Neural cell (in vitro differentiated cells): ENCODE measurements around the gene PC.

ENCODE experiments used
- EP300 ChIP-seq: fragments of 450-650 bp; conservative IDR thresholded peaks from 2 replicates; pipeline ENCODE4 v1.6.1; 2014; ENCODE audit warnings: antibody characterized with exemption, mild to moderate bottlenecking, moderate library complexity; ENCODE audit not compliant: poor library complexity, severe bottlenecking
- EZH2 ChIP-seq: fragments of 200-600, 300-800 bp; shearing (Covaris generic), sonication (generic); IDR thresholded peaks from 2 replicates; pipeline ENCODE4 v1.6.1; 2014; ENCODE audit warnings: antibody characterized with exemption, low read length, borderline replicate concordance, mild to moderate bottlenecking; ENCODE audit not compliant: insufficient read depth, poor library complexity, severe bottlenecking
- MXI1 ChIP-seq: fragments of 450-650 bp; conservative IDR thresholded peaks from 2 replicates; pipeline ENCODE4 v1.6.1; 2014; ENCODE audit warnings: antibody characterized with exemption, mild to moderate bottlenecking; ENCODE audit not compliant: poor library complexity, severe bottlenecking
- POLR2AphosphoS5 ChIP-seq: IDR thresholded peaks from 2 replicates; pipeline ENCODE4 v1.6.1; 2012
- RAD21 ChIP-seq: fragments of 450-650 bp; conservative IDR thresholded peaks from 2 replicates; pipeline ENCODE4 v1.6.1; 2014; ENCODE audit warnings: antibody characterized with exemption, mild to moderate bottlenecking, moderate library complexity
- SMC3 ChIP-seq: fragments of 450-650 bp; conservative IDR thresholded peaks from 2 replicates; pipeline ENCODE4 v1.6.1; 2014; ENCODE audit warnings: antibody characterized with exemption, mild to moderate bottlenecking, moderate library complexity; ENCODE audit not compliant: poor library complexity
- TAF1 ChIP-seq: IDR thresholded peaks from 2 replicates; pipeline ENCODE4 v1.6.1; 2012; ENCODE audit warnings: low read depth
- TF ChIP-seq, protein P1 (sequence below): fragments of 450-650 bp; IDR thresholded peaks from 2 replicates; pipeline ENCODE4 v1.5.1; 2014; ENCODE audit warnings: antibody characterized with exemption, mild to moderate bottlenecking, moderate library complexity; ENCODE audit not compliant: poor library complexity, severe bottlenecking
- TF ChIP-seq, protein P2 (sequence below): IDR thresholded peaks from 2 replicates; pipeline ENCODE4 v1.6.1; 2012; ENCODE audit warnings: borderline replicate concordance

DNA sequence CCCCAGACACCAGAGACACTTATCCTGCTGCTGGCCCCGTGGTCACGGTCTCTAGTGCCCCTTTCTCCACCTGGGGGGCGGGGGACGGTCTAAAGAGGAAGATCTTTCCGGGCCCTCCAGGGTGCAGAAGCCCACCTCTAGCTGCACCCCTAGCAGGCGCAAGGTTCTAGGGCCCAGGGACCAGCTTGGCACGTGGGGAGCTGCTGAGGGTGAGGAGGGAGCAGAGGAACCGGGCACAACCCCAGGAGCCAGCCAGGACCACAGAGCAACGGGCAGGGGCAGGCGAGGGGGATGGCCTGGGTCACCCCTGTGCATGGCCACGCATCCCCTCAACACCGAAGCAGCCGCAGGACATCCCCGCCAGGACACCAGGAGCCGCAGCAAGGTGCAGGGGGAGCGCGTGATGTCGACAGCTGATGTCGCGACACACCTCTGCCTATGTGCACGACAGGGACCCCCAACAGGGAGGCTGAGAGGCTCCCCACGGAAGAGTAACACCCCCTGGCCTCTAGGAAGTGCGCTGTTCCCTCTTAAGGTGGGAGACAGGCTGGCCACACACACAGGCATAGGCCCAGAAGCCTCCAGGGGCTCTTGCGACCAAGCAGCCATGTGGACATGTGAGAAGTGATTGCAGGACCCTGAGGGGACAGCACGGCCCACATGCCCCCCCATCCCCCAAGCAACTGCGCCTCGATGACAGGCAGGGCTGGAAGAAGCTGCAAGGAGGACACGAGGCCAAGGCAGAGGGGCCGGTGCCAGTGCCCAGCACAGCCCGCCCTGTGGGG, 96.2 kb downstream of the PC start:
- TF ChIP-seq, protein P1, sequence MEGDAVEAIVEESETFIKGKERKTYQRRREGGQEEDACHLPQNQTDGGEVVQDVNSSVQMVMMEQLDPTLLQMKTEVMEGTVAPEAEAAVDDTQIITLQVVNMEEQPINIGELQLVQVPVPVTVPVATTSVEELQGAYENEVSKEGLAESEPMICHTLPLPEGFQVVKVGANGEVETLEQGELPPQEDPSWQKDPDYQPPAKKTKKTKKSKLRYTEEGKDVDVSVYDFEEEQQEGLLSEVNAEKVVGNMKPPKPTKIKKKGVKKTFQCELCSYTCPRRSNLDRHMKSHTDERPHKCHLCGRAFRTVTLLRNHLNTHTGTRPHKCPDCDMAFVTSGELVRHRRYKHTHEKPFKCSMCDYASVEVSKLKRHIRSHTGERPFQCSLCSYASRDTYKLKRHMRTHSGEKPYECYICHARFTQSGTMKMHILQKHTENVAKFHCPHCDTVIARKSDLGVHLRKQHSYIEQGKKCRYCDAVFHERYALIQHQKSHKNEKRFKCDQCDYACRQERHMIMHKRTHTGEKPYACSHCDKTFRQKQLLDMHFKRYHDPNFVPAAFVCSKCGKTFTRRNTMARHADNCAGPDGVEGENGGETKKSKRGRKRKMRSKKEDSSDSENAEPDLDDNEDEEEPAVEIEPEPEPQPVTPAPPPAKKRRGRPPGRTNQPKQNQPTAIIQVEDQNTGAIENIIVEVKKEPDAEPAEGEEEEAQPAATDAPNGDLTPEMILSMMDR = no peak
- TF ChIP-seq RAD21 (no peak), POLR2AphosphoS5 (no peak), EP300 (no peak), SMC3 (no peak), TAF1 (no peak), EZH2 (no peak), MXI1 (no peak)
- TF ChIP-seq, protein P2, sequence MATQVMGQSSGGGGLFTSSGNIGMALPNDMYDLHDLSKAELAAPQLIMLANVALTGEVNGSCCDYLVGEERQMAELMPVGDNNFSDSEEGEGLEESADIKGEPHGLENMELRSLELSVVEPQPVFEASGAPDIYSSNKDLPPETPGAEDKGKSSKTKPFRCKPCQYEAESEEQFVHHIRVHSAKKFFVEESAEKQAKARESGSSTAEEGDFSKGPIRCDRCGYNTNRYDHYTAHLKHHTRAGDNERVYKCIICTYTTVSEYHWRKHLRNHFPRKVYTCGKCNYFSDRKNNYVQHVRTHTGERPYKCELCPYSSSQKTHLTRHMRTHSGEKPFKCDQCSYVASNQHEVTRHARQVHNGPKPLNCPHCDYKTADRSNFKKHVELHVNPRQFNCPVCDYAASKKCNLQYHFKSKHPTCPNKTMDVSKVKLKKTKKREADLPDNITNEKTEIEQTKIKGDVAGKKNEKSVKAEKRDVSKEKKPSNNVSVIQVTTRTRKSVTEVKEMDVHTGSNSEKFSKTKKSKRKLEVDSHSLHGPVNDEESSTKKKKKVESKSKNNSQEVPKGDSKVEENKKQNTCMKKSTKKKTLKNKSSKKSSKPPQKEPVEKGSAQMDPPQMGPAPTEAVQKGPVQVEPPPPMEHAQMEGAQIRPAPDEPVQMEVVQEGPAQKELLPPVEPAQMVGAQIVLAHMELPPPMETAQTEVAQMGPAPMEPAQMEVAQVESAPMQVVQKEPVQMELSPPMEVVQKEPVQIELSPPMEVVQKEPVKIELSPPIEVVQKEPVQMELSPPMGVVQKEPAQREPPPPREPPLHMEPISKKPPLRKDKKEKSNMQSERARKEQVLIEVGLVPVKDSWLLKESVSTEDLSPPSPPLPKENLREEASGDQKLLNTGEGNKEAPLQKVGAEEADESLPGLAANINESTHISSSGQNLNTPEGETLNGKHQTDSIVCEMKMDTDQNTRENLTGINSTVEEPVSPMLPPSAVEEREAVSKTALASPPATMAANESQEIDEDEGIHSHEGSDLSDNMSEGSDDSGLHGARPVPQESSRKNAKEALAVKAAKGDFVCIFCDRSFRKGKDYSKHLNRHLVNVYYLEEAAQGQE = no peak
